IMR-90 (cell line): Measurements from ENCODE around the gene FBXO31. TPM values are rescaled to one million over a fixed set of nuclear protein-coding genes. Genes with fewer than 3 reads are reported as not detected.

Experiments used
- ATAC-seq: fragments of 200-7000 bp; cut with Tn5 transposase; 2 replicates; pipeline ENCODE4 v1.9.1; 2020; ENCODE audit warnings: low read depth, mild to moderate bottlenecking, moderate library complexity
- BruUV-seq: library from RNA; stranded (reverse); fragments of 400-500 nt; replicated peaks from 2 replicates; lab custom pipeline; 2021; lab: Mats Ljungman, UMichigan
- CTCF ChIA-PET: fragments of 300-600 bp; formaldehyde crosslinking; extraction: SDS; loops from one replicate; lab custom pipeline; 2021; ENCODE audit warnings: antibody characterized with exemption; lab: Yijun Ruan, JAX
- POLR2A ChIA-PET: fragments of 300-600 bp; sonication (Branson Sonifier 250); formaldehyde crosslinking; loops from one replicate; lab custom pipeline; 2022; ENCODE audit warnings: antibody characterized with exemption; ENCODE audit not compliant: unreplicated experiment; lab: Charles Lee
- DNase-seq: peaks from one replicate; pipeline ENCODE4 v3.0.0; 2013
- H2AFZ ChIP-seq: replicated peaks from 2 replicates; pipeline ENCODE3; 2013; ENCODE audit warnings: low read length, mild to moderate bottlenecking; ENCODE audit not compliant: poor library complexity
- H2AK5ac ChIP-seq: 2 replicates; pipeline ENCODE4 v1.6.1; 2013; ENCODE audit warnings: low read depth, low read length, inconsistent platforms
- H2AK9ac ChIP-seq: replicated peaks from 2 replicates; pipeline ENCODE3; 2013; ENCODE audit warnings: mild to moderate bottlenecking, low read depth, low read length, moderate library complexity; ENCODE audit not compliant: poor library complexity
- H2BK120ac ChIP-seq: 2 replicates; pipeline ENCODE4 v1.6.1; 2013; ENCODE audit warnings: low read depth, low read length, inconsistent platforms
- H2BK15ac ChIP-seq: 3 replicates; pipeline ENCODE4 v1.6.1; 2013; ENCODE audit warnings: low read depth, low read length, inconsistent platforms
- H2BK20ac ChIP-seq: 2 replicates; pipeline ENCODE4 v1.6.1; 2013; ENCODE audit warnings: low read depth, mild to moderate bottlenecking, inconsistent platforms, low read length, moderate library complexity
- H2BK5ac ChIP-seq: 2 replicates; pipeline ENCODE4 v1.6.1; 2013; ENCODE audit warnings: mild to moderate bottlenecking, low read depth, low read length, inconsistent platforms; ENCODE audit not compliant: poor library complexity, severe bottlenecking
- H3K14ac ChIP-seq: replicated peaks from 2 replicates; pipeline ENCODE4 v1.6.1; 2013; ENCODE audit warnings: low read depth, low read length, inconsistent platforms
- H3K18ac ChIP-seq: 2 replicates; pipeline ENCODE4 v1.6.1; 2013; ENCODE audit warnings: low read depth, low read length, control low read depth
- H3K23ac ChIP-seq: 2 replicates; pipeline ENCODE4 v1.6.1; 2013; ENCODE audit warnings: low read depth, low read length, inconsistent platforms
- H3K27ac ChIP-seq: 2 replicates; pipeline ENCODE4 v1.5.1; 2013; ENCODE audit warnings: mild to moderate bottlenecking, control low read depth, low read length; ENCODE audit not compliant: insufficient read depth
- H3K27me3 ChIP-seq: 2 replicates; pipeline ENCODE4 v1.6.1; 2013; ENCODE audit warnings: low read length; ENCODE audit not compliant: control insufficient read depth, insufficient read depth
- H3K36me3 ChIP-seq: 2 replicates; pipeline ENCODE4 v1.6.1; 2013; ENCODE audit warnings: low read length, mixed read lengths; ENCODE audit not compliant: control insufficient read depth, insufficient read depth
- H3K4ac ChIP-seq: 2 replicates; pipeline ENCODE4 v1.6.1; 2013; ENCODE audit warnings: low read depth, low read length, inconsistent platforms
- H3K4me1 ChIP-seq: 2 replicates; pipeline ENCODE4 v1.6.1; 2013; ENCODE audit warnings: low read length, mixed read lengths; ENCODE audit not compliant: control insufficient read depth, insufficient read depth
- H3K4me2 ChIP-seq: 2 replicates; pipeline ENCODE4 v1.6.1; 2013; ENCODE audit warnings: low read depth, mild to moderate bottlenecking, control low read depth, low read length, moderate library complexity
- H3K4me3 ChIP-seq: 2 replicates; pipeline ENCODE4 v1.5.1; 2013; ENCODE audit warnings: low read depth, mild to moderate bottlenecking, control low read depth, low read length, moderate library complexity; ENCODE audit not compliant: insufficient read depth
- H3K56ac ChIP-seq: 2 replicates; pipeline ENCODE4 v1.6.1; 2013; ENCODE audit warnings: low read length, inconsistent platforms; ENCODE audit not compliant: insufficient read depth; ENCODE audit errors: extremely low read depth
- H3K79me1 ChIP-seq, 2 experiments: 2 replicates each; pipeline ENCODE4 v1.6.1; 2013; ENCODE audit warnings: low read length in 2 of 2, inconsistent platforms in 1 of 2, low read depth in 1 of 2
- H3K9ac ChIP-seq: 2 replicates; pipeline ENCODE4 v1.6.1; 2013; ENCODE audit warnings: low read depth, low read length, control low read depth
- H3K9me1 ChIP-seq: 2 replicates; pipeline ENCODE4 v1.6.1; 2013; ENCODE audit warnings: low read length, inconsistent platforms; ENCODE audit not compliant: insufficient read depth
- H3K9me3 ChIP-seq: 2 replicates; pipeline ENCODE4 v1.6.1; 2013; ENCODE audit warnings: low read length; ENCODE audit not compliant: control insufficient read depth, insufficient read depth
- H4K20me1 ChIP-seq: 2 replicates; pipeline ENCODE4 v1.6.1; 2013; ENCODE audit warnings: low read length, inconsistent platforms; ENCODE audit not compliant: insufficient read depth
- H4K5ac ChIP-seq: 2 replicates; pipeline ENCODE4 v1.6.1; 2013; ENCODE audit warnings: mild to moderate bottlenecking, low read depth, low read length, control low read depth
- H4K8ac ChIP-seq, 2 experiments: 2 replicates each; pipeline ENCODE4 v1.6.1; 2013; ENCODE audit warnings: low read depth in 2 of 2, low read length in 2 of 2, control low read depth in 1 of 2, inconsistent platforms in 1 of 2
- H4K91ac ChIP-seq: 2 replicates; pipeline ENCODE4 v1.6.1; 2013; ENCODE audit warnings: low read depth, low read length, inconsistent platforms; ENCODE audit not compliant: insufficient read depth
- BHLHE40 ChIP-seq: fragments of 150-350 bp; IDR thresholded peaks from 2 replicates; pipeline ENCODE4 v1.6.1; 2016; ENCODE audit warnings: mild to moderate bottlenecking, low read depth, low read length
- CEBPB ChIP-seq: IDR thresholded peaks from 2 replicates; pipeline ENCODE4 v1.6.1; 2012; ENCODE audit warnings: low read depth, low read length, improper control_type of control experiment
- CHD1 ChIP-seq: IDR thresholded peaks from 2 replicates; pipeline ENCODE4 v1.6.1; 2012; ENCODE audit warnings: low read depth, low read length, improper control_type of control experiment
- FOS ChIP-seq: fragments of 150-350 bp; IDR thresholded peaks from 2 replicates; pipeline ENCODE4 v1.6.1; 2016; ENCODE audit warnings: low read depth, low read length
- MAFK ChIP-seq: IDR thresholded peaks from 2 replicates; pipeline ENCODE4 v1.6.1; 2012; ENCODE audit warnings: low read depth, low read length, improper control_type of control experiment
- MXI1 ChIP-seq: IDR thresholded peaks from 2 replicates; pipeline ENCODE4 v1.6.1; 2012; ENCODE audit warnings: low read depth, mild to moderate bottlenecking, low read length, moderate library complexity, borderline replicate concordance
- NFE2L2 ChIP-seq: fragments of 150-350 bp; IDR thresholded peaks from 2 replicates; pipeline ENCODE4 v1.6.1; 2016; ENCODE audit warnings: low read depth, mild to moderate bottlenecking, low read length
- POLR2A ChIP-seq: IDR thresholded peaks from 2 replicates; pipeline ENCODE4 v1.6.1; 2012; ENCODE audit warnings: mild to moderate bottlenecking, low read depth, low read length
- RAD21 ChIP-seq: IDR thresholded peaks from 2 replicates; pipeline ENCODE4 v1.6.1; 2012; ENCODE audit warnings: low read length, improper control_type of control experiment
- RCOR1 ChIP-seq: IDR thresholded peaks from 2 replicates; pipeline ENCODE4 v1.6.1; 2012; ENCODE audit warnings: mild to moderate bottlenecking, low read length, improper control_type of control experiment; ENCODE audit not compliant: insufficient replicate concordance
- RFX5 ChIP-seq: IDR thresholded peaks from 2 replicates; pipeline ENCODE4 v1.8.0; 2012; ENCODE audit warnings: low read depth, mild to moderate bottlenecking, low read length, moderate library complexity
- WGBS, 2 experiments: methylation state at CpG; one replicate each; pipeline versions ENCODE4 v1.1.5 to v1.1.7; 2013; ENCODE audit warnings: missing lambda C conversion rate in 2 of 2; ENCODE audit not compliant: insufficient read length in 1 of 2; ENCODE audit errors: extremely low coverage in 2 of 2; 5-methylcytosine and 5-hydroxymethylcytosine counted together
- dilution Hi-C: fragments of 300-500 bp; cut with HindIII; formaldehyde crosslinking; loops from one replicate; pipeline ENCODE4 v1.14.3; 2018; ENCODE audit warnings: low sequenced_read_pairs; ENCODE audit not compliant: unreplicated experiment
- in situ Hi-C: fragments of 300-500 bp; cut with MboI; formaldehyde crosslinking; loops from 3 replicates; pipeline ENCODE4 v1.14.3; 2019; ENCODE audit warnings: low sequenced_read_pairs, inconsistent platforms, mixed read lengths
- intact Hi-C: fragments of 100-400 bp; cut with micrococcal nuclease; formaldehyde crosslinking; loops from 2 replicates; pipeline ENCODE4 v1.10.0; 2022
- polyA plus RNA-seq, 3 experiments: library from polyadenylated mRNA; depleted of rRNA; stranded (reverse); fragments of >200 nt; gene quantifications; 2 replicates each; pipeline ENCODE4 v1.2.3, GENCODE V29; 2012; ENCODE audit warnings: low replicate concordance in 1 of 3
- total RNA-seq: library from RNA; depleted of rRNA; stranded (reverse); fragments of >200 nt; gene quantifications from 2 replicates; pipeline ENCODE4 v1.2.3, GENCODE V29; 2012
- TF ChIP-seq, protein P1 (sequence below): conservative IDR thresholded peaks from 2 replicates; pipeline ENCODE4 v1.5.1; 2012; ENCODE audit warnings: mild to moderate bottlenecking, low read depth, low read length, improper control_type of control experiment
- TF ChIP-seq, protein P2 (sequence below): fragments of 150-350 bp; IDR thresholded peaks from 2 replicates; pipeline ENCODE4 v1.6.1; 2017; ENCODE audit warnings: mild to moderate bottlenecking, antibody characterized with exemption, low read length, low read depth
- TF ChIP-seq, protein P3 (sequence below): fragments of 150-350 bp; IDR thresholded peaks from 2 replicates; pipeline ENCODE4 v1.6.1; 2016; ENCODE audit warnings: low read depth, mild to moderate bottlenecking, low read length, moderate library complexity, borderline replicate concordance

The FBXO31 gene
- total and polyA plus RNA-seq, 2 of the 4 experiments (the other 2 are of a cell fraction) = 10.4 to 16.9 TPM

DNA sequence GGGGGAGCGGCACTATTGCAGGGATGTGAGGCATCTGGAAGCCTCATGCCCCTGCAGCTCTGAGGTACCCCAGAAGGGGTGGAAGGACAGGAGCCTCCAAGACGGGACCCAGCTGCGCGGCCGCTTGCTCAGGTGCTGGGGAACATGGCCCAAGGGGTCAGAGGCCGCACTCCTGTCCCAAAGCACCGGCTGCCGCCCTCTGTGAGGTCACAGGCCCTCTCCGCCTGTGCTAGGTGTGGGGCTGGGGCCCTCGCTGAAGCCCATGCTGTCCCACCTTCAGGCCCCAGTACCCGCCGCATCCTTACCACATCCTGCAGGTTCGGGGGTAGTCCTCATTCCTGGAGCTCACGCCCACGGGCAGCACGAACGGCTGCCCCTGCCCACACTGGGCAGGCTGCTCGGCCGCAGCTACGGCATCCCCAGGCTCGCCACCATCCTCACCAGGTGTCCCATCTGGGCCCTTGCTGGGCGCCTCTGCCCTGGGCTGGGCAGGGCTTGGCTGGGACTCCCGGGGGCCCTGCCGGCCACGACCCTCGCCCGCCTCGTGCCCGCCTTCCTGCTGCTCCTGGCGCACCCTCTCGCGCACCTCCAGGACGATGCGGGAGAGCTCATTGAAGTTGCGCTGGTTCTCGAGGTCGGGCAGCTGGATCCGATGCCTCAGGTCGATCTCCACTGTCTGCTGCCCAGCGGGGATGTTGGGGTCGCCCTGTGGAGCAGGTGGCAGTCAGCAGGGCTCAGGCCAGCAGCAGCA is 49.8 kb downstream of the FBXO31 start:
- Histone ChIP-seq H2BK15ac (no peak overlapping the region), H2AFZ (no peak overlapping the region), H4K5ac (no peak overlapping the region), H4K20me1 (peaks cover 12% of the 10 kb centered on the region; the same call in 1 of the 2 replicates), H3K9ac (no peak overlapping the region), H2BK120ac (no peak overlapping the region), H3K56ac (no peak overlapping the region), H3K4ac (no peak overlapping the region), H3K18ac (no peak overlapping the region), H3K4me1 (peaks cover 3% of the 10 kb centered on the region; the same call in 1 of the 2 replicates), H3K36me3 (peaks cover 46% of the 10 kb centered on the region), H3K4me3 (no peak overlapping the region), H3K14ac (no peak overlapping the region), H2AK5ac (no peak overlapping the region), H3K9me3 (no peaks in the 10 kb centered on the region), H4K8ac (no peak overlapping the region), H3K9me1 (peaks cover 3% of the 10 kb centered on the region; the same call in 1 of the 2 replicates), H2AK9ac (no peak overlapping the region), H2BK5ac (no peak overlapping the region), H3K23ac (no peak overlapping the region), H3K4me2 (no peak overlapping the region), H3K27ac (no peak overlapping the region), H3K79me1 (peaks cover 3 to 21% of the 10 kb centered on the region in 2 experiments), H4K91ac (no peak overlapping the region), H2BK20ac (no peak overlapping the region), H3K27me3 (no peaks in the 10 kb centered on the region)
- BruUV-seq = no TSS peak
- POLR2A ChIA-PET = no interaction called here
- DNase-seq (no peak), ATAC-seq (no peak)
- WGBS, 2 experiments = 95% methylated on average over 31 of the region's 41 CpGs; no CpG with 5 or more reads in 1 of the 2 experiments
- dilution Hi-C loops = no loop called here
- TF ChIP-seq, protein P1, sequence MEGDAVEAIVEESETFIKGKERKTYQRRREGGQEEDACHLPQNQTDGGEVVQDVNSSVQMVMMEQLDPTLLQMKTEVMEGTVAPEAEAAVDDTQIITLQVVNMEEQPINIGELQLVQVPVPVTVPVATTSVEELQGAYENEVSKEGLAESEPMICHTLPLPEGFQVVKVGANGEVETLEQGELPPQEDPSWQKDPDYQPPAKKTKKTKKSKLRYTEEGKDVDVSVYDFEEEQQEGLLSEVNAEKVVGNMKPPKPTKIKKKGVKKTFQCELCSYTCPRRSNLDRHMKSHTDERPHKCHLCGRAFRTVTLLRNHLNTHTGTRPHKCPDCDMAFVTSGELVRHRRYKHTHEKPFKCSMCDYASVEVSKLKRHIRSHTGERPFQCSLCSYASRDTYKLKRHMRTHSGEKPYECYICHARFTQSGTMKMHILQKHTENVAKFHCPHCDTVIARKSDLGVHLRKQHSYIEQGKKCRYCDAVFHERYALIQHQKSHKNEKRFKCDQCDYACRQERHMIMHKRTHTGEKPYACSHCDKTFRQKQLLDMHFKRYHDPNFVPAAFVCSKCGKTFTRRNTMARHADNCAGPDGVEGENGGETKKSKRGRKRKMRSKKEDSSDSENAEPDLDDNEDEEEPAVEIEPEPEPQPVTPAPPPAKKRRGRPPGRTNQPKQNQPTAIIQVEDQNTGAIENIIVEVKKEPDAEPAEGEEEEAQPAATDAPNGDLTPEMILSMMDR = no peak
- no peak for TF ChIP-seq RFX5
- TF ChIP-seq MAFK = no peak
- no peak for TF ChIP-seq NFE2L2
- TF ChIP-seq, protein P2, sequence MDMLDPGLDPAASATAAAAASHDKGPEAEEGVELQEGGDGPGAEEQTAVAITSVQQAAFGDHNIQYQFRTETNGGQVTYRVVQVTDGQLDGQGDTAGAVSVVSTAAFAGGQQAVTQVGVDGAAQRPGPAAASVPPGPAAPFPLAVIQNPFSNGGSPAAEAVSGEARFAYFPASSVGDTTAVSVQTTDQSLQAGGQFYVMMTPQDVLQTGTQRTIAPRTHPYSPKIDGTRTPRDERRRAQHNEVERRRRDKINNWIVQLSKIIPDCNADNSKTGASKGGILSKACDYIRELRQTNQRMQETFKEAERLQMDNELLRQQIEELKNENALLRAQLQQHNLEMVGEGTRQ = no peak
- no peak for TF ChIP-seq RAD21
- no peak for TF ChIP-seq RCOR1
- TF ChIP-seq CEBPB = no peak
- TF ChIP-seq MXI1 = no peak
- no peak for TF ChIP-seq CHD1
- TF ChIP-seq, protein P3, sequence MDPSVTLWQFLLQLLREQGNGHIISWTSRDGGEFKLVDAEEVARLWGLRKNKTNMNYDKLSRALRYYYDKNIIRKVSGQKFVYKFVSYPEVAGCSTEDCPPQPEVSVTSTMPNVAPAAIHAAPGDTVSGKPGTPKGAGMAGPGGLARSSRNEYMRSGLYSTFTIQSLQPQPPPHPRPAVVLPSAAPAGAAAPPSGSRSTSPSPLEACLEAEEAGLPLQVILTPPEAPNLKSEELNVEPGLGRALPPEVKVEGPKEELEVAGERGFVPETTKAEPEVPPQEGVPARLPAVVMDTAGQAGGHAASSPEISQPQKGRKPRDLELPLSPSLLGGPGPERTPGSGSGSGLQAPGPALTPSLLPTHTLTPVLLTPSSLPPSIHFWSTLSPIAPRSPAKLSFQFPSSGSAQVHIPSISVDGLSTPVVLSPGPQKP = no peak
- TF ChIP-seq BHLHE40 = no peak
- TF ChIP-seq FOS = no peak
- TF ChIP-seq POLR2A = no peak
- intact Hi-C loops = no loop called here
- in situ Hi-C loops = no loop called here
- CTCF ChIA-PET = no interaction called here
